Measurements from ENCODE around the gene RIMS3. TPM values are rescaled to one million over a fixed set of nuclear protein-coding genes. Genes with fewer than 3 reads are reported as not detected.

RIMS3 gene
- total RNA-seq, 1 experiment from 2014 or later: 9.0 TPM

GRCh38 chr1:40687059-40687458 lies 21.6 kb upstream of the RIMS3 start:
- TF ChIP-seq, protein P1, sequence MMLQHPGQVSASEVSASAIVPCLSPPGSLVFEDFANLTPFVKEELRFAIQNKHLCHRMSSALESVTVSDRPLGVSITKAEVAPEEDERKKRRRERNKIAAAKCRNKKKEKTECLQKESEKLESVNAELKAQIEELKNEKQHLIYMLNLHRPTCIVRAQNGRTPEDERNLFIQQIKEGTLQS (IDR thresholded peaks at IDR 0.05): no peak
- TF ChIP-seq SIN3A (IDR thresholded peaks at IDR 0.05; ENCODE audit: low read depth): no peak
- no peak for TF ChIP-seq ZNF274 (IDR thresholded peaks at IDR 0.05; ENCODE audit: low read depth, low read length)
- TF ChIP-seq MAX (IDR thresholded peaks at IDR 0.05): no peak
- TF ChIP-seq CEBPB (IDR thresholded peaks at IDR 0.05; ENCODE audit: low read depth): no peak
- TF ChIP-seq SP1 (IDR thresholded peaks at IDR 0.05; ENCODE audit: low read depth): no peak
- TF ChIP-seq CBX3 (IDR thresholded peaks at IDR 0.05; ENCODE audit: low read depth): no peak
- no peak for TF ChIP-seq ZFX (IDR thresholded peaks at IDR 0.05)
- no peak for TF ChIP-seq POLR2A (IDR thresholded peaks at IDR 0.05; ENCODE audit: borderline replicate concordance, extremely low read depth, insufficient read depth, insufficient read length)
- TF ChIP-seq EZH2phosphoT487 (IDR thresholded peaks at IDR 0.05; ENCODE audit: borderline replicate concordance): no peak
- no peak for TF ChIP-seq POLR2AphosphoS5 (IDR thresholded peaks at IDR 0.05; ENCODE audit: low read depth, low read length)
- no peak for TF ChIP-seq CTCF (IDR thresholded peaks at IDR 0.05 in 2 of 3, conservative IDR thresholded peaks at IDR 0.05 in 1 of 3; ENCODE audit: borderline replicate concordance in 1 of 3, insufficient read depth in 1 of 3, low read depth in 2 of 3, low read length in 2 of 3)
- no peak for TF ChIP-seq ELF1 (IDR thresholded peaks at IDR 0.05; ENCODE audit: borderline replicate concordance, low read depth)
- TF ChIP-seq FOSL1 (IDR thresholded peaks at IDR 0.05; ENCODE audit: low read depth): no peak
- ATAC-seq (no peak), DNase-seq (ENCODE audit: low read depth, low spot score) (no peak)
- H3K27me3 ChIP-seq (ENCODE audit: insufficient read depth, low read length): no peaks in the 10 kb centered on the region
- peaks cover 16% of the 10 kb centered on the region for H3K79me2 ChIP-seq (ENCODE audit: insufficient read depth, low read length)
- H3K36me3 ChIP-seq (ENCODE audit: control insufficient read depth in 1 of 2, insufficient read depth in 2 of 2, low read length in 2 of 2): no peaks in the 10 kb centered on the region
- H3K27ac ChIP-seq (ENCODE audit: low read depth, low read length): no peak overlapping the region
- ChIA-PET RAD21 (ENCODE audit: low non-redundant PET in 1 of 2, low total read pairs in 2 of 2, uncharacterized antibody in 2 of 2, unreplicated experiment in 2 of 2) (no interaction called here), CTCF (no interaction called here), POLR2A (no interaction called here)
- H2AFZ ChIP-seq (ENCODE audit: low read depth, low read length, poor library complexity, severe bottlenecking): no peak overlapping the region
- intact Hi-C loops (cut with micrococcal nuclease): no loop called here
- no peak overlapping the region for H3K9ac ChIP-seq (ENCODE audit: low read length)
- no peak overlapping the region for H3K4me3 ChIP-seq (replicated peaks in 1 of 2; ENCODE audit: low read depth in 1 of 2, low read length in 2 of 2)
- H3K9me3 ChIP-seq (ENCODE audit: control insufficient read depth in 1 of 2, insufficient read depth in 1 of 2, low read depth in 1 of 2, low read length in 2 of 2): no peaks in the 10 kb centered on the region
- H3K4me2 ChIP-seq (ENCODE audit: low read length): no peak overlapping the region
- no TSS peak for BruUV-seq (replicated peaks)
- no peaks in the 10 kb centered on the region; the same call in 1 of the 2 replicates for H3K9me2 ChIP-seq (ENCODE audit: insufficient read depth)
- H4K20me1 ChIP-seq (ENCODE audit: insufficient read depth): no peaks in the 10 kb centered on the region
- peaks cover 0 to 8% of the 10 kb centered on the region in 2 experiments; a peak in 1 of 4 replicates for H3K4me1 ChIP-seq (ENCODE audit: control insufficient read depth in 1 of 2, insufficient read depth in 2 of 2, low read length in 2 of 2)

Measured in HCT116 (cell line).